Posterior vena cava (tissue), 2 donors: ENCODE results near the gene RHO. TPM values are rescaled to one million over a fixed set of nuclear protein-coding genes. Genes with fewer than 3 reads are reported as not detected.

Source experiments
- total RNA-seq, 2 donors: library from RNA; stranded (reverse); fragmentation: NEBNext Ultra II Directional; extraction: Animal tissue kit (Norgen Biotek cat#: 25700); gene quantifications; one replicate each; pipeline ENCODE4 v1.2.1, GENCODE V29; 2021
- donor health status: DM: yes; HTN: yes; CAD: no.
- donor health status: DM: yes; HTN: yes; CAD: no.

RHO gene
- total RNA-seq, 2 donors from 2014 or later: not detected

Other genes with a start within 250 kb of the RHO start
- 10 to 100 TPM; 24.5 to 25.2 TPM for gene HMCES, start 249.8 kb upstream of the RHO start, total RNA-seq
- gene EFCAB12, start 100.0 kb upstream of the RHO start, total RNA-seq: under 1 TPM; 0.05 to 0.14 TPM
- gene MBD4, start 88.7 kb upstream of the RHO start, total RNA-seq: 10 to 100 TPM; 23.1 to 24.9 TPM
- gene IFT122, start 88.4 kb upstream of the RHO start, total RNA-seq: 10 to 100 TPM; 22.0 to 22.5 TPM
- gene H1-8, start 14.5 kb downstream of the RHO start, total RNA-seq: not detected
- 100 to 1,000 TPM; 155 to 241 TPM for gene PLXND1, start 78.0 kb downstream of the RHO start, total RNA-seq